Activated naive CD8-positive, alpha-beta T cell (primary cell): ENCODE measurements around the gene CDC25B.

ENCODE experiments used
- H3K27ac Mint-ChIP-seq: one replicate; pipeline ENCODE4 v1.8.0; 2021; ENCODE audit warnings: mixed read lengths
- H3K27me3 Mint-ChIP-seq: one replicate; pipeline ENCODE4 v1.8.0; 2021; ENCODE audit warnings: mixed read lengths
- H3K36me3 Mint-ChIP-seq: one replicate; pipeline ENCODE4 v1.8.0; 2021; ENCODE audit warnings: mixed read lengths
- H3K4me1 Mint-ChIP-seq: one replicate; pipeline ENCODE4 v1.8.0; 2021; ENCODE audit warnings: low read depth, mixed read lengths
- H3K4me3 Mint-ChIP-seq: one replicate; pipeline ENCODE4 v1.8.0; 2021; ENCODE audit warnings: mild to moderate bottlenecking, mixed read lengths
- H3K9me3 Mint-ChIP-seq: one replicate; pipeline ENCODE4 v1.8.0; 2021; ENCODE audit warnings: low read depth, mixed read lengths

CDC25B gene

GRCh38 chr20:3775457-3776108, 20.5 kb upstream of the CDC25B start:
- H3K27ac Mint-ChIP-seq = no peak overlapping the region
- H3K27me3 Mint-ChIP-seq = no peaks in the 10 kb centered on the region
- peaks cover 11% of the 10 kb centered on the region for H3K4me1 Mint-ChIP-seq
- H3K4me3 Mint-ChIP-seq = no peak overlapping the region
- no peaks in the 10 kb centered on the region for H3K36me3 Mint-ChIP-seq
- H3K9me3 Mint-ChIP-seq = no peaks in the 10 kb centered on the region

- H3K36me3 Mint-ChIP-seq = no peaks in the 10 kb centered on the region
- H3K27ac Mint-ChIP-seq = no peak overlapping the region
- peak overlapping the region; percentile 78 for H3K4me3 Mint-ChIP-seq
- no peaks in the 10 kb centered on the region for H3K27me3 Mint-ChIP-seq
- no peaks in the 10 kb centered on the region for H3K9me3 Mint-ChIP-seq
- peaks cover 23% of the 10 kb centered on the region for H3K4me1 Mint-ChIP-seq
Measured at GRCh38 chr20:3777381-3777715, 18.8 kb upstream of the CDC25B start.

- Mint-ChIP-seq H3K27ac (no peak overlapping the region), H3K4me1 (peaks cover 26% of the 10 kb centered on the region), H3K9me3 (no peaks in the 10 kb centered on the region), H3K27me3 (no peaks in the 10 kb centered on the region), H3K36me3 (no peaks in the 10 kb centered on the region), H3K4me3 (peak overlapping the region; percentile 78)
Measured at GRCh38 chr20:3777716-3778629, 18.1 kb upstream of the CDC25B start.

- Mint-ChIP-seq H3K4me3 (peak overlapping the region; percentile 31), H3K27me3 (no peaks in the 10 kb centered on the region), H3K4me1 (peaks cover 31% of the 10 kb centered on the region), H3K9me3 (no peaks in the 10 kb centered on the region), H3K36me3 (no peaks in the 10 kb centered on the region), H3K27ac (no peak overlapping the region)
Measured at GRCh38 chr20:3778976-3779375, 17.1 kb upstream of the CDC25B start.

GRCh38 chr20:3781153-3781910, 14.8 kb upstream of the CDC25B start, which contains the start of gene SPEF1:
Gene SPEF1, minus strand, starts transcription at chr20:3781448. Its CDS starts 161 bp downstream, at chr20:3781287.
- peak within 1 kb of the TSS; percentile 50 for H3K27ac Mint-ChIP-seq

GRCh38 chr20:3782597-3782996, 13.5 kb upstream of the CDC25B start:
- H3K27me3 Mint-ChIP-seq = no peaks in the 10 kb centered on the region
- peaks cover 36% of the 10 kb centered on the region for H3K4me1 Mint-ChIP-seq
- H3K9me3 Mint-ChIP-seq = no peaks in the 10 kb centered on the region
- H3K36me3 Mint-ChIP-seq = no peaks in the 10 kb centered on the region
- H3K27ac Mint-ChIP-seq = peak overlapping the region; percentile 50
- H3K4me3 Mint-ChIP-seq = no peak overlapping the region

More at GRCh38 chr20:3781153-3781910, 14.8 kb upstream of the CDC25B start, which contains the start of gene SPEF1:
- Mint-ChIP-seq H3K27me3 (no peaks in the 10 kb centered on the region), H3K4me1 (peaks cover 39% of the 10 kb centered on the region), H3K9me3 (no peaks in the 10 kb centered on the region), H3K4me3 (peak within 1 kb of the TSS; percentile 33), H3K36me3 (no peaks in the 10 kb centered on the region)

GRCh38 chr20:3783068-3783489, 13.0 kb upstream of the CDC25B start:
- H3K9me3 Mint-ChIP-seq = no peaks in the 10 kb centered on the region
- H3K4me3 Mint-ChIP-seq = peak overlapping the region; percentile 30
- H3K27me3 Mint-ChIP-seq = no peaks in the 10 kb centered on the region
- peaks cover 36% of the 10 kb centered on the region for H3K4me1 Mint-ChIP-seq
- H3K27ac Mint-ChIP-seq = peak overlapping the region; percentile 22
- H3K36me3 Mint-ChIP-seq = no peaks in the 10 kb centered on the region

- Mint-ChIP-seq H3K4me1 (peaks cover 37% of the 10 kb centered on the region), H3K27me3 (no peaks in the 10 kb centered on the region), H3K4me3 (peak overlapping the region; percentile 30), H3K9me3 (no peaks in the 10 kb centered on the region), H3K27ac (no peak overlapping the region), H3K36me3 (no peaks in the 10 kb centered on the region)
Measured at GRCh38 chr20:3783511-3784195, 12.5 kb upstream of the CDC25B start.

- Mint-ChIP-seq H3K9me3 (no peaks in the 10 kb centered on the region), H3K4me3 (peak overlapping the region; percentile 52), H3K27ac (no peak overlapping the region), H3K36me3 (no peaks in the 10 kb centered on the region), H3K27me3 (no peaks in the 10 kb centered on the region), H3K4me1 (peaks cover 41% of the 10 kb centered on the region)
Measured at GRCh38 chr20:3784216-3784853, 11.8 kb upstream of the CDC25B start.

GRCh38 chr20:3784863-3785239, 11.3 kb upstream of the CDC25B start:
- H3K4me3 Mint-ChIP-seq = peak overlapping the region; percentile 63
- no peaks in the 10 kb centered on the region for H3K27me3 Mint-ChIP-seq
- H3K9me3 Mint-ChIP-seq = no peaks in the 10 kb centered on the region
- H3K36me3 Mint-ChIP-seq = no peaks in the 10 kb centered on the region
- H3K4me1 Mint-ChIP-seq = peaks cover 41% of the 10 kb centered on the region
- H3K27ac Mint-ChIP-seq = peak overlapping the region; percentile 50

GRCh38 chr20:3785240-3786125, 10.6 kb upstream of the CDC25B start:
- H3K9me3 Mint-ChIP-seq = no peaks in the 10 kb centered on the region
- no peaks in the 10 kb centered on the region for H3K36me3 Mint-ChIP-seq
- H3K4me1 Mint-ChIP-seq = peaks cover 40% of the 10 kb centered on the region
- H3K4me3 Mint-ChIP-seq = peak overlapping the region; percentile 63
- H3K27ac Mint-ChIP-seq = no peak overlapping the region
- no peaks in the 10 kb centered on the region for H3K27me3 Mint-ChIP-seq

- H3K27ac Mint-ChIP-seq = peak overlapping the region; percentile 28
- H3K36me3 Mint-ChIP-seq = no peaks in the 10 kb centered on the region
- peak overlapping the region; percentile 85 for H3K4me3 Mint-ChIP-seq
- peaks cover 35% of the 10 kb centered on the region for H3K4me1 Mint-ChIP-seq
- no peaks in the 10 kb centered on the region for H3K9me3 Mint-ChIP-seq
- H3K27me3 Mint-ChIP-seq = no peaks in the 10 kb centered on the region
Measured at GRCh38 chr20:3786126-3786484, 10.0 kb upstream of the CDC25B start.

GRCh38 chr20:3786665-3787323, 9.3 kb upstream of the CDC25B start, which contains the start of gene CENPB:
Gene CENPB, minus strand, starts transcription at chr20:3786740. Its CDS starts 257 bp downstream, at chr20:3786483.
- Mint-ChIP-seq H3K4me1 (peaks cover 28% of the 10 kb centered on the region), H3K36me3 (no peaks in the 10 kb centered on the region), H3K4me3 (peak within 1 kb of the TSS; percentile 85), H3K27ac (peak within 1 kb of the TSS; percentile 58), H3K9me3 (no peaks in the 10 kb centered on the region), H3K27me3 (no peaks in the 10 kb centered on the region)
